NCI-H2196 (cell line): ENCODE measurements around the gene SYNDIG1.

Experiments
- DNase-seq: peaks from one replicate; lab custom pipeline; 2025; ENCODE audit not compliant: unreplicated experiment; lab: John Stamatoyannopoulos, UW

The SYNDIG1 gene

GRCh38 chr20:24522452-24523330 lies 53.3 kb downstream of the SYNDIG1 start:
- DNase-seq = no peak

DNA sequence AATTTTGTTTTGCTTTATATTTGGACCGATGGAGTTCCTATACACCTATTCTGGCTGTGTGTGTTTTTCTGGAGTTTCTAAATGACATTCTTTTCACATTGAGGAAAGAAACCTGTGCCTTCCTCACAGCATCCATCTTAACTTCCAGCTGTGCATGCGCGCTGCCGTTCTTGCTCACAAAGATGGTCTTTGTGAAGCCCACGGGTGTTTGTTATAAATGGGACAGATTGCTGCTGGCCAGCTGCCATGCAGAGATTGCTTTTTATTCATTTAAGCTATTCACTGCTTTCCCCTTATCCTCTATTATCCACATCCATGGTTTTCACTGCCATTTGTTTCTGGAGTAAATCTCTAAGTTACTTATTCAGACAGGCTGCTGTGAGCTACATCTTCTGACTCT lies 54.2 kb downstream of the SYNDIG1 start:
- DNase-seq = no peak

- DNase-seq = no peak
Observed at GRCh38 chr20:24528583-24529368, 59.3 kb downstream of the SYNDIG1 start.

GRCh38 chr20:24529369-24529719 lies 59.9 kb downstream of the SYNDIG1 start:
- DNase-seq = no peak

DNA sequence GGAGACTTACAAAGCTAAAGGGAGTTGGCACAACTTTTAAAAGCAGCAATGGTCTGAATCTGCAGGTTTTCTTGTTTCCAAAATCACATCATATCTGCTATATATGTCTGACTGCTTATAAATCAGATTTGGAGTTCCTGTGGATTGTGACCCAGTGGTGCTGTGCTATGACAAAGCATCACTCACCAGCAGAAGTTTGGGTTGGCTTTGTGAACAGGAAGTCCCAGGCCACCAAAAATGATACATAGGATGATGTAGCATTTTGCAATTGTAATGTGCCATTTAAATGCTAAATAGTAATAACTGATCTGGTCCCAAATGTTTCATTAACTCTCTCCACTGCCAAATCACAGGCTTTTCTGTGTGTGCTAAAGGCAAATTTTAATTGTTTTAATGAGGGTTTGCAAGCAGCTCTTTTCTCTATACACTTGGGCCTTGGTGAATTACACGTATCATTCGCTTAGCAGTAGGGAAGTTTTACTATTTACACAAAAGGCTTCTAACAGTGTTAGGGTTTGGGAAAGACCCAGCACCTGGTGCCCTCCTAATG lies 60.8 kb downstream of the SYNDIG1 start:
- DNase-seq = no peak

- DNase-seq = no peak
Observed at GRCh38 chr20:24531202-24531601, 61.8 kb downstream of the SYNDIG1 start.

DNA sequence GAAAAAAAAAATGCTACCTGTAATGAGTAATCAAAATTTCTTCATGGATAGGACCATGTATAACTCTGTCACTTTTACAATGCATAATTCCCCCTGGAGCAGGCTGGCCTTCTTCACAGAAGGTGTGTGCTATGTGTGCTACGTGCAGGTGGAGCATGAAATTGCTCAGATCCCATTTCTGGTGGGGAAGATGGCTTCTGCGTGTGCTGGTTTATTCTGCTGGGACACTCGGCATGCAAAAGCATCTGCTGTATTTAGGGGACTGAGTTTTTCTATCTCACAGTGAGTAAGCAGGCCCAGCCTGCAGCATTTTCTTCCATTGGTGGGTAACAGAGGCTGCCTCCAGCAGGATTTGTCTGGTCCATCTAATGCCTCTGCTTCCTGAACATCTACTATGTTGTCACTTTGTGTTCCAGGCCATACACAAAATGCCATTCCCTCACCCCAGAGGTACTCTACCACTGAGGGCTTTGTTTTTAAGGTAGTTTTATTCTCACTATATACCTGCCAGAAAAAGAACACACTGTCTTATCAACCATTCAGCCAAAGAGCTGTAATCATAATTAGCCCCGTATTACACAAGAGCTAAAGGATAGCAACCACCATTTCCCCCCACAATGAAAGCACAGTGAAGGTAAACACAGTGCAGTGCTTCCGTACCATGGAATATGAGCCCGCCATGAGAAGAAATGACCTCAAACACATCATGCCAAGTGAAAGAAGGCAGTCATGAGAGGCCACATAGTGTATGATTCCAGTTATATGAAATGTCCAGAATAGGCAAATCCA lies 62.4 kb downstream of the SYNDIG1 start:
- no peak for DNase-seq

DNA sequence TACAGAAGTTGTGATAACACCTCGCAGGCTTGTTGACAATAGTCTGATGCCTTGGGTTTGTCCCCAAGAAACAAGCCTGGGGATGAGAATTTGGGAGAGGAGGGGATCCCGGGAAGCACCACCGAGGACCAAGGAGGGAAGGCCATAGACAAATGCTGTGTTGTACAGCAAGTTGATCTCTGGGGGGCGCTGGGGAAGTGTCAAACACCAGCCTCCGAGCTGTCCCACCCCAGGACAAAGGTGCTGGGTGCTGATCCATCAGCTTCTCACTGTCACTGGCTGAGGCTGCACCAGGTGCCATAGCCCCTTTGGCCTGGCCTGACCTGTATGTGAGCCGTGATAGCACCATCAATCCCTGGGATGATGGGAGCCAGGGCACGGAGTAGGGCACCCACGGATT lies 64.0 kb downstream of the SYNDIG1 start:
- no peak for DNase-seq

DNA sequence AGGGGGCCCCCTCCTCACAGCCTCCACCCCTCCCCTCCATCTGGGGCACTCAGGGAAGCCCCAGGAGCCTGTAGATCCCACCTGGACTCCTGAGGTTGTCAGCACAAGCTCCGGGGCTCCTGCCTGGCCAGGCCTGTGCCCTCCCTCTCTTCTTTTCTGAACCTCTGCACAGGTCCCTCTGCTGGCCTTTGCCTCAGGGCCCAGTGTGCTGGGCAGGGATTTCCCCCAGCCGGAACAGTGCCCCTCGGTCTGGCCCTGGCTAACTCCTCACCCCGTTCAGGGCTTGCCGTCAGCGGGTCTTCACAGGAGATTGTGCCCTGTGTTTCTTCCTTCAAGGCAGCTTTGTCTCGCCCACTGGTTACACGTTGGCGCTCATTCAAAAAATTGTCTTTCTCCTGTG lies 64.9 kb downstream of the SYNDIG1 start:
- no peak for DNase-seq

DNA sequence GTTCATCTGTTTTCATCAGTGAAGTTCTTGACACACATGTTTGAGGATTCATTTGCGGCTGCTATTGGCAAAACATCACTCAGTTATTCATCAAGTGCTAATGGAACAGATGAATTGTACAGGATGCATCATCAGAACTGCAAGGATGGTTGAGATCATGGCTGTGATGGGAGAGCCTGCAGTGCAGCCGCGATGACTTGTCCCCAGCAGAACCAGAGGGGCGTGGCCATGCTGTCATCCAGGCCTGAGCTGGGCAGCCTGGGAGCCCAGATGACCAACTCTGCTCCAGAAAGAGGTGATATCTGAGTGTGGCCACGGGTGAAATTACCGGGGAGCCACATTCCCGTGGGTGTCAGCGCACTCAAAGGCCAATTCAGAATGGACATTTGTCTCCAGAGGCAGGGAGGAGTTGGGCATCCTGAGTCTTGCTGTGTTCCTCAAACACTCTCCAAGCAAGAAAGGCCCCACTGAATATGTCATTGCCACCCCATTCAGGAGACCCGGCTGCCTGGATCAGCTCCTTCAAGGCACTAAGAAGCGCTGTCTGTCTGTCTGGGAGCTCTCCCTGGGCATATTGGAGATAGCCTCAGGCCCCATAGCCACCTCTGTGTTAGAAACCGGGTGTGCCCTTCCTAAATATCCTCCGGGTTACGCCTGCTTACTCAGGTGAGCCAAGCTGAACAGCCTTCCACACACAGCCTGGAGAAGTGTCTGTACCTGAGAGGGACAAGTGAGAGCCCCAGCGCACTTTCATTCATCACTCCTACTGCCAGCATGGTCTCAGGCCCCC lies 66.7 kb downstream of the SYNDIG1 start:
- no peak for DNase-seq

DNA sequence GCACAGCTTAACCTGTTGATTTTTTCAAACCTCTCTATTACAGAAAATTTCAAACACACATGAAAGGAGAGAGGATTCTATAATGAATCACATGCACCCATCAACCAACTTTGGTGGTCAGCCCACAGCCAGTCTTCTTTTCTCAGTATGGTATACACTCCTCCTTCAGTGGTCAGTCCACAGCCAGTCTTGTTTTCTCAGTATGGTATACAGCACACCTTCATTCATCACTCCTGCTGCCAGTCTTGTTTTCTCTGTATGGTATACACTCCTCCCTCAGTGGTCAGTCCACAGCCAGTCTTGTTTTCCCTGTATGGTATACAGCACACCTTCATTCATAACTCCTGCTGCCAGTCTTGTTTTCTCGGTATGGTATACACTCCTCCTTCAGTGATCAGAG lies 67.8 kb downstream of the SYNDIG1 start:
- DNase-seq = no peak

DNA sequence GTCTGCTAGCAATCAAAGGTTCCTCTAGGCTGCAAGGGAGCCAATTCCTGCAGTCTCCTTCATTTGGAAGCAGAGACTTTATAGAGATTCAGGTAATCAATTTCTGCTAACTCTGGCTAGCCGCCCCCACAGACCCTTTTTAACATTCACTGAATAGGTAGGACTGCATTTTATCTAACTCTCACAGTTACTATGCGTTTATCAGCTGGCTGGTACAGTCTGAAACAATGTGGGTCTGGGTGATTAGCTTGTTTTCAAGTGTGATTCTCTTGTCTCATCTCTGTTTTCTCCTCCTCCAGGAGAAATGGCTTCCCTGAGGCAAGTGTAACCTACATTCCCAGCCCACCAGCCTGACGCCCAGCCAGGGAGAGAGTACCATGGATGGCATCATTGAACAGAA lies 73.3 kb downstream of the SYNDIG1 start:
- DNase-seq = no peak

DNA sequence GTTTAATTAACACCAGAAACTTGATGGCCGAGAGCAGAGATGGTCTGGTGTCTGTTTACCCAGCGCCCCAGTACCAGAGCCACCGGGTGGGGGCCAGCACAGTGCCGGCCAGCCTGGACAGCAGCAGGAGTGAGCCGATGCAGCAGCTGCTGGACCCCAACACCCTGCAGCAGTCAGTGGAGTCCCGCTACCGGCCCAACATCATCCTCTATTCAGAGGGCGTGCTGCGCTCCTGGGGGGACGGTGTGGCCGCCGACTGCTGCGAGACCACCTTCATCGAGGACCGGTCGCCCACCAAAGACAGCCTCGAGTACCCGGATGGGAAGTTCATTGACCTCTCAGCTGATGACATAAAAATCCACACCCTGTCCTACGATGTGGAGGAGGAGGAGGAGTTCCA lies 73.7 kb downstream of the SYNDIG1 start:
- DNase-seq = no peak

GRCh38 chr20:24543741-24544140 lies 74.3 kb downstream of the SYNDIG1 start:
- no peak for DNase-seq

DNA sequence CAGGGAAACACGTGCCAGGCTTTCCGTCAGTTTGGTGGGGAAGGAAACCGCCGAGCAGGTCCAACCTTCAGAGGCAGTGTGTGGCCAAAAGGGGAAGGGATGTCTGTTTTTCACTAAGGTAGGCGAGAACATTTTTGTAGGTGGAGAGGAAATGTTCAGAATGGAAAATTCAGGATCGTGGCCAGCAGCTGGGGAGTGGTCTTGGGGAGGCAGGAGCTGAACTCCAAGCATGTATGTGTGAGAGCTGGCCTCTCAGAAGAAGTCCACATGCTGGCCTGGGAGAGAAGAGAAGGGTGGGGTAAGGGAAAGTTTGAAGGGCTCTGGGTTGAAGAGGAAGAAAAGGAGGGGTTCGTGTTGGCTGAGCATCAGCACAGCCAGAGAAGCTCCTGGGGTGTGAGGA lies 74.9 kb downstream of the SYNDIG1 start:
- no peak for DNase-seq

DNA sequence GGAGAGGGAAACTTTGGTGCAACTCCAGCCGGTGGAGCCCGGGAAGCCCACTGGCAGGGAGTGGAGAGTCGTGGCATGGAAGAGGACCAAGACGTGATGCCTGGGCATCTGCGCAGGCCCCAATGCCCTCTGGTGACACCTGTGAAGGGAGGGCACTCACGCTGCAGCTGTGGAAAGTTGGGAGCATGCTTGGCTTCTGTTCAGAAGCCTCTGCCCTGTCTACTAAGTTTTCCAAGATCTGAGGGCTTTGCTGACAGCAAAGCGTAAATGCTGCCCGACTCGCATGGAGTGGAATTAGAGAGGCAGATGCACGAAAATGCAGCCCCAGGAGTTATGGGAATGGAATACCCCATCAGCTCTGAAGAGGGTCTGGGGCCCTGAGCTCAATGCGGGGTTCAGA lies 75.7 kb downstream of the SYNDIG1 start:
- DNase-seq = no peak

DNA sequence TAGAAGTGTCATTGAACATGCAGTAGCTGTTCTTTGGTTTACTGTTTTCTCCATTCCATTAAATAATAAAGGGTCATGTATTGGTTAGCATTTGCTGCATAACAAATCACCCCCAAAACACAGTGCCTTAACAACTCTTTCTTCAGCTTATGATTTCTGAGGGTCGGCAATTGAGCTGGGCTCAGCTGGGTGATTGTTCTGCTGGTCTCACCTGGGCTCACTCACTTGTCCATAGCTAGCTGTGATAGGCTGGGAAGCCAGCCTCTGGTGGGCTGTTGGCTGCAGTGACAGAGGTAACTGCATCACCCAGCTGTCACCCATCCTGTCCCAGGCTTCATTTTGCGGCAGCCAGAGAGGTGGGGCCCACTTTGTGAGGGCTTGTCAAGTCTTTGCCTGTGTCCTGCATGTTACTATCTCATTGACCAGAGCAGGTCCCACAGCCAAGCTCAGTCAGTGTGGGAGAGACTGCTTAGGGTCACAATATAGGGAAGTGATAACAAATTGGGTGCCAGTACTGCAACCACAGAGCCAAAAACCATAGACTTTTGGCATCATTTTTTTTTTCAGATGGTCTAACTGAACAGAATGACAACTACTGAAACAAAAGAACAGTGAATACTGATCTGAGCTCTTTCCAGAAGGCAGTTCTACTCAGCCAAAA lies 76.9 kb downstream of the SYNDIG1 start:
- no peak for DNase-seq

GRCh38 chr20:24547967-24548366 lies 78.5 kb downstream of the SYNDIG1 start:
- DNase-seq = no peak

- no peak for DNase-seq
Observed at GRCh38 chr20:24559114-24559732, 89.8 kb downstream of the SYNDIG1 start.
